Lower leg skin (tissue), 4 donors: ENCODE results near the gene ZNF667. TPM values are rescaled to one million over a fixed set of nuclear protein-coding genes. Genes with fewer than 3 reads are reported as not detected.
A peak's percentile ranks its signal among the peaks of the same experiment; 100 is the strongest.

Experiments
- DNase-seq, 2 donors: peaks; one replicate each; pipeline ENCODE4 v3.0.0-alpha.2; 2019; ENCODE audit warnings: low spot score in 2 of 2
- H3K4me3 ChIP-seq: fragments of 200-600 bp; sonication (generic); 2 replicates; pipeline ENCODE4 v1.5.1; 2017; ENCODE audit warnings: mild to moderate bottlenecking, low read depth; ENCODE audit not compliant: poor library complexity, severe bottlenecking
- POLR2A ChIP-seq, 2 donors: fragments of 450-650 bp; IDR thresholded peaks; one replicate each; pipeline ENCODE4 v1.6.1; 2016 to 2017; ENCODE audit warnings: antibody characterized with exemption in 2 of 2, mild to moderate bottlenecking in 1 of 2, moderate library complexity in 1 of 2
- WGBS, 2 donors: methylation state at CpG; one replicate each; pipeline ENCODE4 v1.1.5; 2018; 5-methylcytosine and 5-hydroxymethylcytosine counted together
- intact Hi-C: fragments of 100-400 bp; cut with DNase I; formaldehyde crosslinking; loops from one replicate; pipeline ENCODE4 v1.15.0; 2023; ENCODE audit warnings: low total_unique reads
- total RNA-seq, 4 donors: library from RNA; depleted of rRNA; stranded (reverse); fragments of >200 nt; gene quantifications; one replicate each; pipeline ENCODE4 v1.1.0, GENCODE V29; 2016
- TF ChIP-seq, protein P1 (sequence below), 3 donors: fragments of 450-650 bp; IDR thresholded peaks; one replicate each; pipeline ENCODE4 v1.5.1; 2016; ENCODE audit warnings: antibody characterized with exemption in 3 of 3, mild to moderate bottlenecking in 3 of 3, moderate library complexity in 2 of 3

The ZNF667 gene
- 1 to 10 TPM; 2.0 to 3.3 (median 3.0) TPM for total RNA-seq

GRCh38 chr19:56476651-56477428 is at the start of gene ZNF667:
Gene ZNF667 (minus strand): TSS chr19:56477345. CDS start chr19:56462370, 14,975 bp downstream.
- 2 to 3% methylated on average over 37 to 42 of the region's 69 CpGs for WGBS, 2 donors
- DNase-seq = no peak
- TF ChIP-seq POLR2A (IDR thresholded peaks at IDR 0.05) = no peak
- TF ChIP-seq, protein P1, sequence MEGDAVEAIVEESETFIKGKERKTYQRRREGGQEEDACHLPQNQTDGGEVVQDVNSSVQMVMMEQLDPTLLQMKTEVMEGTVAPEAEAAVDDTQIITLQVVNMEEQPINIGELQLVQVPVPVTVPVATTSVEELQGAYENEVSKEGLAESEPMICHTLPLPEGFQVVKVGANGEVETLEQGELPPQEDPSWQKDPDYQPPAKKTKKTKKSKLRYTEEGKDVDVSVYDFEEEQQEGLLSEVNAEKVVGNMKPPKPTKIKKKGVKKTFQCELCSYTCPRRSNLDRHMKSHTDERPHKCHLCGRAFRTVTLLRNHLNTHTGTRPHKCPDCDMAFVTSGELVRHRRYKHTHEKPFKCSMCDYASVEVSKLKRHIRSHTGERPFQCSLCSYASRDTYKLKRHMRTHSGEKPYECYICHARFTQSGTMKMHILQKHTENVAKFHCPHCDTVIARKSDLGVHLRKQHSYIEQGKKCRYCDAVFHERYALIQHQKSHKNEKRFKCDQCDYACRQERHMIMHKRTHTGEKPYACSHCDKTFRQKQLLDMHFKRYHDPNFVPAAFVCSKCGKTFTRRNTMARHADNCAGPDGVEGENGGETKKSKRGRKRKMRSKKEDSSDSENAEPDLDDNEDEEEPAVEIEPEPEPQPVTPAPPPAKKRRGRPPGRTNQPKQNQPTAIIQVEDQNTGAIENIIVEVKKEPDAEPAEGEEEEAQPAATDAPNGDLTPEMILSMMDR (IDR thresholded peaks at IDR 0.05) = no peak
- intact Hi-C loops = no loop called here
- peak within 1 kb of the TSS; percentile 38 for H3K4me3 ChIP-seq

DNA sequence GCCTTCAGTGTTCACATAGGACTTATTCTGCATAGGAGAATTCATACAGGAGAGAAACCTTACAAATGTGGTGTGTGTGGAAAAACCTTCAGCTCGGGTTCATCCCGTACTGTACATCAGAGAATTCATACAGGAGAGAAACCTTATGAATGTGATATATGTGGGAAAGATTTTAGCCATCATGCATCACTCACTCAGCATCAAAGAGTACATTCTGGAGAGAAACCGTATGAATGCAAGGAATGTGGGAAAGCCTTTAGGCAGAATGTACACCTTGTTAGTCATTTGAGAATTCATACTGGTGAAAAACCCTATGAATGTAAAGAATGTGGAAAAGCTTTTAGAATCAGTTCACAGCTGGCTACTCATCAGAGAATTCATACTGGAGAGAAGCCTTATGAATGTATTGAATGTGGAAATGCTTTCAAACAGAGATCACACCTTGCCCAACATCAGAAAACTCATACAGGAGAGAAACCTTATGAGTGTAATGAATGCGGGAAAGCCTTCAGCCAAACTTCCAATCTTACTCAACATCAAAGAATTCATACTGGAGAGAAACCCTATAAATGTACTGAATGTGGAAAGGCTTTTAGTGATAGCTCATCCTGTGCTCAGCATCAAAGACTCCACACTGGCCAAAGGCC is 48.2 kb upstream of the ZNF667 start:
- intact Hi-C loops = no loop called here
- DNase-seq = no peak
- H3K4me3 ChIP-seq = no peak overlapping the region
- 78 to 80% methylated on average over 4 of the region's 4 CpGs for whole genome bisulfite sequencing, 2 donors
- TF ChIP-seq, protein P1 (IDR thresholded peaks at IDR 0.05) = no peak
- TF ChIP-seq POLR2A (IDR thresholded peaks at IDR 0.05) = no peak

DNA sequence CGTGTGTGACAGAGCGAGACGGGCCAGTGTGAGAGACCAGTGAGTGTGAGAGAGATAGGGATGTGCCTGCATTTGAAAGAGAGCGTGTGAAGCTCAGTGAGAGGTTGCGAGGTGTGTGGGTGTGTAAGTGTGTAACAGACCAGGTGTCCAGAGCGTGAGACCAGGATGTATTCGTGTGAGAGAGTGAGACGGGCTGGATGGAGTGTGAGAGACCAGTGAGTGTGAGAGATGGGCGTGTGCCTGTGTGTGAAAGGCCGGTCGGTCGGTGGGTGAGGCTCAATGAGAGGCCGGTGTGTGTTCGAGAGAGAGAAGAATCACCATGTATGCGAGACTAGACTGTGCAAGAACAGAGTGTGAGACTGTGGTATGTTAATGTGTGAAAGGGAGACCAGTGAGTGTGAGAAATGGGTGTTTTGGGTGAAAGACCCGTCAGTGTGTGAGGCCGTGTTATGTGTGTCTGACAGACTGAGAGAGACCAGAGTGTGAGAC is 31.2 kb upstream of the ZNF667 start:
- intact Hi-C loops = loop anchor here (5.0 kb wide), 1 partner anchor 836 kb away; no protein-coding TSS in a partner anchor
- DNase-seq = no peak
- 3 to 5% methylated on average over 17 of the region's 17 CpGs for WGBS, 2 donors
- H3K4me3 ChIP-seq = peak overlapping the region; percentile 54
- TF ChIP-seq POLR2A (IDR thresholded peaks at IDR 0.05) = no peak
- TF ChIP-seq, protein P1 (IDR thresholded peaks at IDR 0.05) = no peak

DNA sequence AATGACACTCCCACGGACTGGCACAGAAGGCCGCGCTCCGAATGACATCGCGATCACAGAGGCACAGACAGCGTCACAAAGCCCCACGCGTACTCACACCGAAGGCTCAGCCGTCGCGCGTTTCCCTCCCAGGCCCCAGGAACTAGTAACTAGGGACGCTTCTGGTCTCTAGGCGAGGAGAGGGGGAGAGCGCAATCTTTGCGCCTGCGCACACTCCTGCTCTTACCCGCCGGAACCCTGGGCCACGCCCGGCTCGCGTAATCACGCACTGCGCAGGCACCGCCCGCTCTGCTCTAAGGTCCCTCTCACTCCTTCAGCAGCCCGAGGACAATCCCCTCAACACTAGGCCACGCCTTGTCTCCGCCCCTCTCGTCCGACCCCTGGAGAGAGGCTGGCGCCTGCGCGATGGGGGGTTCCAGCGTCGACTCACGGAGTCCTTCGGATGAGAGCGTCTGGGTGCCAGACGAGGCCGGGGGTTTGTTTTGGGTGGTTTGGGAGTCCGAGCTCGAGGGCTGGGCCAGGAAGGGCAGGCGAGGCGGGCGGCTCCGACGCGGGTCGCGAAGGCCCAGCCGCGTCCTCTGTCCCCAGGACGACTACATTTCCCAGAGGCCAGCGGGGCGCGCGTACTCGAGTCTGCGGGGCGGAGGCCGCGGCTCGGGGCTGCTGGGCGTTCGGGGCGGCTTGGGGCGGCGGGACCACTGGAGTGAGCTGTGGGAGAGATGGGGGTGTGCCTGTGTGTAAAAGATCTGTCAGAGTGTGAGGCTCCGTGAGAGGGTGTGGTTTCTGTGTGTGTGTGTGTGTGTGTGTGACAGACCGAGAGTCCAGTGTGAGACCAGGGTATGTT is 30.5 kb upstream of the ZNF667 start, which contains the start of gene ZNF471:
ZNF471 (plus strand) TSS at position 410 of the 844 bp plus-strand sequence. CDS start 3,717 bp downstream, outside the sequence.
- no peak for TF ChIP-seq POLR2A (IDR thresholded peaks at IDR 0.05)
- TF ChIP-seq, protein P1 (IDR thresholded peaks at IDR 0.05) = no peak
- intact Hi-C loops = loop anchor here (5.0 kb wide), 1 partner anchor 835 kb away; no protein-coding TSS in a partner anchor
- DNase-seq = peak; percentile 97 to 99
- H3K4me3 ChIP-seq = peak within 1 kb of the TSS; percentile 54
- WGBS, 2 donors = 2 to 3% methylated on average over 29 to 40 of the region's 74 CpGs

DNA sequence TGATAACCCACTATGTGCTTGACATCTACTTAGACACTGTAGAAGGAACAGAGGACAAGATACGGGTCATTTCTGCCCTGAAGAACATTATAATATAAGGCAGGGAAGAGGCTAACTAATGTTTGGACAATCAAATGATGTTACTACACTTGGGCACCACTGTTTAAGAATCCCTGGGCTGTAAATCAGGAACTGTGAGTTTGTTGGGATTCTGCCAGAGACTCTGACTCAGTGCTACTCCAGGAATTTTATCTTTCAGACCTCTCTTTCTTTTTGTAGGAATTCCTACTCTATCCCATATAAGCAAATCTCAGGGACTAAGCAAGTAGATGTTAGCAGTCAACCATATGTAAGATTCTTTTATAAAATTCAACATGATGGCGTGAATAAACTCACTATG is 27.4 kb upstream of the ZNF667 start:
- TF ChIP-seq POLR2A (IDR thresholded peaks at IDR 0.05) = no peak
- TF ChIP-seq, protein P1 (IDR thresholded peaks at IDR 0.05) = no peak
- no peak overlapping the region for H3K4me3 ChIP-seq
- intact Hi-C loops = no loop called here
- 97 to 98% methylated on average over 2 of the region's 2 CpGs for WGBS, 2 donors
- DNase-seq = no peak
